ENCODE measurements around the gene CST5. TPM values are rescaled to one million over a fixed set of nuclear protein-coding genes. Genes with fewer than 3 reads are reported as not detected.
"Not testable (repeated sequence)": the region's sequence is repeated elsewhere in the genome, so short reads cannot be mapped to it uniquely, and the experiment has no call there.

Gene CST5
- total RNA-seq, 1 donor from 2014 or later: not detected

DNA sequence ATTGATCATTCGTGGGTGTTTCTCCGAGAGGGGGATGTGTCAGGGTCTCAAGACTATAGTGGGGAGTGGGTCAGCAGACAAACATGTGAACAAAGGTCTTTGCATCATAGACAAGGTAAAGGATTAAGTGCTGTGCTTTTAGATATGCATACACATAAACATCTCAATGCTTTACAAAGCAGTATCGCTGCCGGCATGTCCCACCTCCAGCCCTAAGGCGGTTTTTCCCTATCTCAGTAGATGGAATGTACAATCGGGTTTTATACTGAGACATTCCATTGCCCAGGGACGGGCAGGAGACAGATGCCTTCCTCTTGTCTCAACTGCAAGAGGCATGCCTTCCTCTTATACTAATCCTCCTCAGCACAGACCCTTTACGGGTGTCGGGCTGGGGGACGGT, 18.8 kb downstream of the CST5 start:
- DNase-seq (ENCODE audit: low spot score); intact Hi-C loops (cut with DNase I): not testable (repeated sequence)

DNA sequence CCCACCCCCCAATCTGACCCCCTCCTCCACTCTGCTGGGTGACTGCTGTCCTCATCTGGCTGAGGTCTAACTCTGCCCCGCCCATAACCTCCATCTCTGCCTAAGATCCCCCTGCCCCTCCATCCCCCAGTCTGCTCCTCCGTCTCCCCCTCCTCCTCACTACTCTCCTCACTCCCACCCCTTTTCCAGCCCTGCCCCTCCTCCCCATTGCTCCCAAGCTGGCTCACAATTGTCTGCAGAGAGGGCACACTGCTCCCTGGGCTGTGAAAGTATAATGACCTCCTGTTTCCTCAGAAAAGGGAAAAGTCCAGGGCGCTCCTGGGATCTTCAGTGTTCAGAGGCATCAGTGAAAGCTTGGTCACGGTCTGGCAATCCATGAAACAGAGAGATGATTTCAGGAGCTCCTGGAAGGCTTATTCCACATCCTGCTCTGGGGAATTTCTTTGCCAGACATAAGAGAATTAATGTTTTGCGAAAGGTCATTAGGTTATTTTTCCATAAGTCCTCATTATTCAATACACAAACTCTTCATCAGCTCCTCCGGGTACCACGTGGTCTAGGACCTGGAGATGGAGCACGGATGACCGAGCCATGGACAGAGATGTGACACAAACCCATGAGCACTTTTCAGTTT, 21.5 kb downstream of the CST5 start:
- intact Hi-C loops (cut with DNase I): no loop called here
- DNase-seq (ENCODE audit: low spot score): no peak

DNA sequence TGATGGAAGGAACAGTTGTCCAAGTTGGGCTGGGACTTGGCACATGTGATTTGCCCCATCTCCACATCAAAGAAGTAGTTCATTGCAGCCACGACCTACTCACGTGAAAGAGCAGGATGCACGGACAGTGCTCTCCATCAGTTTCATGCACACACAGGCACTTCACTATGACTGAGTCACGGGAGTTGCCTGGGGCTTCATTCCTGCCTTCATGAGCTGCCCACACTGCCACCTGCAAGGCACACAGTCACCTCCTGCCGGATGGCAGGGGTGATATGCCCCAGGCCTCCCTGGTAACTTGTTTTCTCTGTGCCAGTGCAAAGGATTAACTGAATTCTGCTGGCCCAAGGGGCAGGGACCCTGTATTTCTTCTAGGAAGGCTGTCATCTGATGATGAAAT, 22.8 kb downstream of the CST5 start:
- intact Hi-C loops (cut with DNase I): no loop called here
- DNase-seq (ENCODE audit: low spot score): no peak

DNA sequence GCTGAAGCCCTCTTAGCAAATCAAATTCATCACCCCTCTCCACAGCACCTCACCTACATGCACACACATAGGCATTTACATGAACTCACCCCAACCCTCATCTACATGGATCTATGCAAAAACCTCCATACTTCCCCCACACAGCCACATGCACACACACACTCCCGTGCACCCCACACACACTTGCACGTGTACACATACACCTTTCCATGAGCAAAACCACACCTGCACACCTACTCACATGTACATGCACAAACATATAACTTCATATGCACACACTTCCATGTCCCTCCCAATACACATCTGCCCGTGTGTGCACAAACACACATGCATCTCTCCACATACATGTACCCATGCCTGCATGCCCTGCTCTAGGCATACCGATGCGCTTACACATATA, 23.3 kb downstream of the CST5 start:
- intact Hi-C loops (cut with DNase I): no loop called here
- no peak for DNase-seq (ENCODE audit: low spot score)

DNA sequence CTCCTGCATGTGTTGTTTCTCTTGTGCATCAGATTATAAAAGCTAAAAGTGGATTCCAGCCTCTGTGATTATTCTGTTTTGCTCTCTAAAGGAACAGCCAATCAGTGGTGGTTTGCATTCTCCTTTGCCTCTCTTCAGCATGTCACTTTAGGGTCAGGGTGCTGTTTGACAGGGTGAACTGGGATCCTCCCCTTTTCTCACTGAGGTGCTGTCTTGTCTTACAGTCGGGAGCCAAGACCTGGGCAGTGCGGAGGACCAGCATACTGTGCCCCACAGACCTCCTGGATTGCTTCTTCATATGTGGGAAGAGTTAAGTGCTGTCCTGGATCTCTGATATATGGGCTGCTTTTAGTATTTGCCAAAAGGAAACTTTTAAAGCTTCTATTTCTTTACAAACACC, 37.9 kb downstream of the CST5 start:
- intact Hi-C loops (cut with DNase I): no loop called here

DNA sequence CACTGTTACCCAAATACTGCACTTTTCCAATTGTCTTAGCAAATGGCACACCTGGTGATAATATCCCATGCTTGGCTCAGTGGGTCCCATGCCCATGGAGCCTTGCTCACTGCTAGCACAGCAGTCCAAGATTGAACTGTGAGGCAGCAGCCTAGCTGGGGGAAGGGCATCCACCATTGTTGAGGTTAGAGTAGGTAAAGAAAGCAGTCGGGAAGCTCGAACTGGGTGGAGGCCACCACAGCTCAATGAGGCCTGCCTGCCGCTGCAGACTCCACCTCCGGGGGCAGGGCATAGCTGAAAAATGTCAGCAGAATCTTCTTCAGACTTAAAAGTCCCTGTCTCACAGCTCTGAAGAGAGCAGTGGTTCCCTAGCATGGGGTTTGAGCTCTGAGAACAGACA, 43.8 kb downstream of the CST5 start:
- DNase-seq (ENCODE audit: low spot score): no peak
- intact Hi-C loops (cut with DNase I): no loop called here

More for the DNA sequence above, 37.9 kb downstream of the CST5 start:
- DNase-seq (ENCODE audit: low spot score): no peak

DNA sequence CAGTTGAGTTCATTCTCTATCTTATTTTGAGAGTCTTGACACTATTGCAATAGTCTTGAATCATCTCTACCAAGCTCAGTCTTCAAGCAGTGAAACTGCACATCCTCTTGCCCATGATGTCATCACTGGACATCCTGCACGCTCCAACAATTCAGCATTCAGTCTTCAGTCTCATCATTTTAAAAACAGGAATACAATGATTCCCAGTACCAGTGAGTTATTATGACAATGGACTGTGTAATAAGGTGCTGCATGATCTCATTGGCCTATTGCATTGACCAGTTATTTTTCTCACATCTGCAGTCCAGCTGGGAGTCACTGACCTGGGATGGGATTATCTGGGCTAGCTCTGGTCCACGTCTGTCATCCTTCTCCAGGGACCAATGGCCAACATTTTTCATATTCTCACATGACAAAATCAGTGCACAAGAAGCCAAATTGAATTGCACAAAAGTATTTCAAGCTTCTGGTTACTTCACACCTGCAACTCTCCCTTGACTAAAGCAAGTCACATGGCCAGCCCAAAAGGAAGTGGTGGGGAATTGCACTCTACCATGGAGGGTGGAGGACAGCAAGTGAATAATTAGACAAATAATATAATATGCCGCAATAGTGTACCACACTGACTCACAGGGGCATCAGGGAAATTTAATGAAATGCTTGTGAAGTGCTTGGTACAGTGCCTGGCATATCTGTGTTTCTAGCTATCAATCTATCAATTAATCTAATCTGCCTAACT, 46.6 kb downstream of the CST5 start:
- intact Hi-C loops (cut with DNase I): no loop called here
- DNase-seq (ENCODE audit: low spot score): no peak

DNA sequence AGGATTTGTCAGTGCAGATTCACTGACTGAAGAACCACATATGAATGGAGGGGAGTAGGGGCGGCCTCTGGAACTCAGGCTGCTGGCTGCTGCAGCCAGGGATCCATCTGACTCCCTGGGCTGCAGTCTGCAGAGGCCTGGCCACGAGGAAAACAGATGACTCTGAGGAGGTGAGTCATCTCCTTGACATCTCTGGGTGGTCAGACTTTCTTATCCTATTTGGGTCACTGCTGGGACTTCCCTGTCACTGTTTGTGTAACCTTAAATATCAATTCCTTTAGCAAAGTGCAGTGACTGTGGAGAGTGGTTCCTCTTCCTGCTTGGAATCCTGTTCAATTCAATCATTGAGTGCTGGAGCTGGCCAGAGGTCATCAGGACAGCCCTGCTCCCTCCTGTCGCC, 47.6 kb downstream of the CST5 start:
- intact Hi-C loops (cut with DNase I); DNase-seq (ENCODE audit: low spot score): not testable (repeated sequence)

DNA sequence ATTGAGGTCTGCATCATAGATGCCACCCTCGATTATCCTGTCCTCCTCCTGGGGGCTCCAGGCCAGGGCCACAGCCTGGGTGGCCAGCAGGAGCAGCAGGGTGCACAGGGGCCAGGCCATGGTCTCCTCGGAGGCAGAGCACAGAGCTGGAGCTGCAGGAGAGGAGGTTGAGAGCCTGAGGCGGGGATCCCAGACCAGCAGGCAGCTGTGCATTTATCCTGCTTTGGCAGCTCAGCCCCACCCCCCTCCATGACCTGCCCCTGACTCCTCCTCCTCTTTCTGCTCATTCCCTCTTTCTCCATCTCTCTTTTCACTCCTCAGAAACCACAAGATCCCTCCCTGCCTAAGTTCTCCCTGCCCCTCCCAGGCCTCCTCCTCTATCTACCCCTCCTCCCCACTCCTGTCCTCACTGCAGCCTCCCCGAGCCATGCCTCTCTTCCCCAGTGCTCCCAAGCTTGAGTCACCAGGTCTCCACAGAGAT, 53.0 kb downstream of the CST5 start, which contains the start of gene CST2:
CST2 (minus strand) TSS at position 189 of the 481 bp plus-strand sequence; CDS start at position 120, 69 bp downstream.
- intact Hi-C loops (cut with DNase I): no loop called here
- no peak for DNase-seq (ENCODE audit: low spot score)

Other genes starting within 250 kb of the CST5 start
- gene CST3, start 241.8 kb downstream of the CST5 start, total RNA-seq: 486 TPM
- gene CST4, start 190.7 kb downstream of the CST5 start, total RNA-seq: not detected
- not detected for gene CST1, start 128.8 kb downstream of the CST5 start, total RNA-seq
- not detected for gene CST2, start 53.0 kb downstream of the CST5 start, total RNA-seq
- gene GGTLC1, start 109.0 kb upstream of the CST5 start, total RNA-seq: not detected